SU-DHL-6 (cell line): Measurements from ENCODE around the gene SHROOM4.

Source experiments
- CTCF ChIP-seq: fragments of 200-600 bp; sonication (generic); IDR thresholded peaks from one replicate; pipeline ENCODE4 v1.5.1; 2017; ENCODE audit warnings: antibody characterized with exemption, mild to moderate bottlenecking, low read length, moderate library complexity; ENCODE audit not compliant: insufficient read depth, poor library complexity, severe bottlenecking
- EZH2phosphoT487 ChIP-seq: fragments of 200-600 bp; sonication (generic), shearing (Covaris generic); conservative IDR thresholded peaks from 2 replicates; pipeline ENCODE4 v1.6.1; 2018; ENCODE audit warnings: mild to moderate bottlenecking, antibody characterized with exemption, low read length, moderate library complexity, mixed read lengths

GRCh38 chrX:50617183-50617582, 196.8 kb downstream of the SHROOM4 start:
- TF ChIP-seq CTCF (no peak), EZH2phosphoT487 (no peak)
